GM21526 (cell line): ENCODE measurements around the gene IL20RB.
A peak's percentile ranks its signal among the peaks of the same experiment; 100 is the strongest.

Experiments
- ATAC-seq: cut with Tn5 transposase; IDR thresholded peaks from one replicate; pipeline ENCODE4 v1.9.1; 2021; ENCODE audit warnings: moderate library complexity; ENCODE audit not compliant: unreplicated experiment, low FRiP score

Gene IL20RB, protein sequence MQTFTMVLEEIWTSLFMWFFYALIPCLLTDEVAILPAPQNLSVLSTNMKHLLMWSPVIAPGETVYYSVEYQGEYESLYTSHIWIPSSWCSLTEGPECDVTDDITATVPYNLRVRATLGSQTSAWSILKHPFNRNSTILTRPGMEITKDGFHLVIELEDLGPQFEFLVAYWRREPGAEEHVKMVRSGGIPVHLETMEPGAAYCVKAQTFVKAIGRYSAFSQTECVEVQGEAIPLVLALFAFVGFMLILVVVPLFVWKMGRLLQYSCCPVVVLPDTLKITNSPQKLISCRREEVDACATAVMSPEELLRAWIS

DNA sequence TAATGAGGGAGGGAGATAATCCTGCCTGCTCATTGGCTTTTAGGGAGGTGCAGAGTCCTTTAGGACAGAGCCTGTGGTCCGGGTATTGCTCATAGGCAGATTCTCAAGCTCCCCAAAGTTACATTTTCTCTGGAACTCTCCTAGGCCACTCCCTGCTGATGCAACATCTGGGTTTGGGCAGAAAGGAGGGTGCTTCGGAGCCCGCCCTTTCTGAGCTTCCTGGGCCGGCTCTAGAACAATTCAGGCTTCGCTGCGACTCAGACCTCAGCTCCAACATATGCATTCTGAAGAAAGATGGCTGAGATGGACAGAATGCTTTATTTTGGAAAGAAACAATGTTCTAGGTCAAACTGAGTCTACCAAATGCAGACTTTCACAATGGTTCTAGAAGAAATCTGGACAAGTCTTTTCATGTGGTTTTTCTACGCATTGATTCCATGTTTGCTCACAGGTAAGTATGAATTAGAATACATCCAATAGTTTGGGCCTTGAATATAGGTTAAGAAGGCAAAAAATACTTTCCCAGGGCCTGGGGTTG is at the start of gene IL20RB:
Gene IL20RB, plus strand, starts transcription at position 233 of the 538 bp plus-strand sequence. Its CDS starts 131 bp downstream, at position 364.
- ATAC-seq, result no peak

DNA sequence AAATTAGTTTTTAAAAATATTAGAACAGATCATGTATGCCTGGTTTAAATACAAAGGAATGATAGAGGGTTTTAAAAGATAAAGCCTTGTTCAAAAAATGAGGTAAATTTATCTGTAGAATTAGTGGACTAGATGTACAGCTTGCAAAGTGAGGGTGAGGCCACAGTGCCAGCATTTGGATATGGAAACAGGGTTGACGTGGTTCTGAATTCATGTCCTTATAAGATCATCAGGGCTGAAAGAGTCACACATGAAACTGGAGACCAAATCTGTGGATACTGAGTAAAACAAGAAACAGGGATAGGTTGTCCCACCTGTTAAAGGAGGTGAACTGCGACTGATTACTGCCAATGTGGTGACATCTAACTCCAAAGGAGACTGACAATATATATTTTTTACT is 49.5 kb upstream of the IL20RB start:
- ATAC-seq, result no peak

DNA sequence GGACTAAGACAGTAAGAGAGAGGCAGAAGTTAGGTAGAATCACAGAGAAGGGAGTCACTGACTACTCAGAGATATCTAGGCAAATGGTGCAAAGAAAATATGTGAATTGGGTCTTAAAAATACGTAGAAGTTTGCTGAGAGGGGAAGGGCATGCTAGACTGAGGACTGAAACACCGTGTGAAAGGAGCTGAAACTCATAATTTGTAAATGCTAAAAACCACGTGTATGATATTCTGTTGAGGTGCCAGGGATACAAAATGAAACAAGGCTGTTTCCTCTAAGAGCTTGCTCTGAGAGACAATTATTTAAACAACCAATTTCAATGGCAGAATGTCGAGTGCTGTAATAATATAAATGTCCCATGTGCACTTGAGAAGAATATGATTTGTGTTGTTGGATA is 48.6 kb upstream of the IL20RB start:
- peak; percentile 49 for ATAC-seq

DNA sequence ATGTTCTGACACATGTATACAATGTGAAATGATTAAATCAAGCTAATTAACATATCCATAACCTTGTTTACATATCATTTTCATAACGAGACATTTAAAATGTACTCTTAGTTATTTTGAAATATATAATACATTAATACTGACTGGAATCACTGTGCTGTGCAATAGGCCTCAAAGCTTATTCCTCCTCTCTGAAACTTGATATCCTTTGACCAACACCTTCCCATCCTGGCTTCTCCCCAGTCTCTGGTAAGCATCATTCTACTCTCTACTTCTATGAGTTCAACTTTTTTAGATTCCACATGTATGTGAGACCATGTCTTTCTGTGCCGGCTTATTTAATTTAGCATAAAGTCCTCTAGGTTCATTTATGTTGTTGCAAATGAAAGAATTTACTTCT is 47.1 kb upstream of the IL20RB start:
- no peak for ATAC-seq

DNA sequence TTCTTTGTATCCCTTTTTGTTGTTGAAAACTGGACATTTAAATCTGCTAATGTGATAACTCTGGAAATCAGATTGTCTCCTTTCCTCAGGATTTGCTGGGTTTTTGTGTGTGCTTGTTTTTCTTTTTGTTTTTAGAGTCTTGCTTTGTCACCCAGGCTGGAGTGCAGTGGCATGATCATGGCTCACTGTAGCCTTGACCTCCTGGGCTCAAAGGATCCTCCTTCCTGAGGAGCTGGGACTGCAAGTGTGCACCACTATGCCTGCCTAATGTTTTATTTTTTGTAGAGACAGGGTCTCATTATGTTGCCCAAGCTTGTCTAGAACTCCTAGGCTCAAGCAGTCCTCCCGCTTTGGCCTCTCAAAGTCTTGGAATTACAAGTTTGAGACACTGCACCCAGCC is 44.6 kb upstream of the IL20RB start:
- no peak for ATAC-seq

DNA sequence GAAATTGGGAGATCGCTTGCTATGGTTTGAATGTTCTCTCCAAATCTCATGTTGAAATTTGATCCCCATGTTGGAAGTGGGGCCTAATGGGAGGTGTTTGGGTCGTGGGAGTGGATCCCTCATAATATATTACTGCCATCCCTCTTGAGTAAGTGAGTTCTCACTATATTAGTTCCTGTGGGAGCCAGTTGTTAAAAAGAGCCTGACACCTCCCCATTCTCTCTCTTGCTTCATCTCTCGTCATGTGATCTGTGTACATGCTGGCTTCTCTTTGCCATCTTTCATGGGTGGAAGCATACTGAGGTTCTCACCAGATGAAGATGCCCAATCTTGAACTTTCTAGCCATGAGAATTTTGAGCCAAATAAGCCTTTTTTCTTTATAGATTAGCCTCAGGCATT is 43.0 kb upstream of the IL20RB start:
- ATAC-seq, result no peak

DNA sequence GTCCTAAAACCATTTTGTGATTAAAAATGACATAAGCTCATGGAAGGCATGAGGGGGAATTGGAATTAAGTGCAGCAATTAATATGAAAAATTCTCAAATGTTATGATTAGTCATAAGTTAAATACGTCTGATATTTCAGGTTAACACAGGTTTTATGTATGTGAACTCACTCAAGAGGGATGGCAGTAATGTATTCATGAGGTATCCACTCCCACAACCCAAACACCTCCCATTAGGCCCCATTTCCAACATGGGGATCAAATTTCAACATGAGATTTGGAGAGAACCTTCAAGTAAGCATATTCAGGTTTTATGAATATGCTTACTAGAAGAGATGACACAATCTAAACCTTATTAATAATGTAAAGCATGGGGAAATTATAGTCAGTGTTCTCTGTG is 41.6 kb upstream of the IL20RB start:
- no peak for ATAC-seq

DNA sequence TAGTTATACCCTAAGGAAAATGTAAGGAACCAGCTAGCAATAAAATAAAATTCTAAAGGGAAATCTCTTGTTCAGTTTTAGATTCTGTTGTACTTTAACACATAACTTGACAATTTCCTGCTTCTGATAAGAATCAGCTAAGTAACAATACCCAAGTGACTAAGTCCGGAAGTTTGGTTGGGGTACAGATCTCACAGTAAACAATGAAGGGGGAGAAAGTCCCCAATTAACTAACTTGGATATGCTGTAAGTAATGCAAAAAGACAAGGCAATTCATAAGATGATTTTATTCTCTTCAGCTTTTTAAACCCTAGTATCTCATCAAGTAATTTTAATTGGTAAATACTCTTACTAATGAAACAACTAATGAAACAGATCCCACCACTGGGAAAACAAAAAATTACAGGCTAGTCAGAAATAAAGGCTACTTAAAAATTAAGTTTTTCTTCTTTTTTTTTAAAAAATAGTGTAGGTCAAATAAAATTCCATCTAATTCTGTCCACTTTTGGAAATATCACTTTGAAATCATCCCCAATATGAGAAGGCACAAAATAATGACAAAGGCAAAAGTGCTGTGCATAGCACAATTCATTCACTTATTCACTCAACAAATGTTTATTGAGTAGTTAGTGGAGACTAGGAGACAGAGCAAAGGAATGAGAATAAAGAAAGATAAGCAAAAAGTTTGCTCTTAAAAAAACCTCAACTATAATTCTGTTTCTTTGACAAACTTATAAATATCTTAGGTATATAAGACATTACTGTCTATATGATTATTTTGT is 37.8 kb upstream of the IL20RB start:
- ATAC-seq, result no peak

DNA sequence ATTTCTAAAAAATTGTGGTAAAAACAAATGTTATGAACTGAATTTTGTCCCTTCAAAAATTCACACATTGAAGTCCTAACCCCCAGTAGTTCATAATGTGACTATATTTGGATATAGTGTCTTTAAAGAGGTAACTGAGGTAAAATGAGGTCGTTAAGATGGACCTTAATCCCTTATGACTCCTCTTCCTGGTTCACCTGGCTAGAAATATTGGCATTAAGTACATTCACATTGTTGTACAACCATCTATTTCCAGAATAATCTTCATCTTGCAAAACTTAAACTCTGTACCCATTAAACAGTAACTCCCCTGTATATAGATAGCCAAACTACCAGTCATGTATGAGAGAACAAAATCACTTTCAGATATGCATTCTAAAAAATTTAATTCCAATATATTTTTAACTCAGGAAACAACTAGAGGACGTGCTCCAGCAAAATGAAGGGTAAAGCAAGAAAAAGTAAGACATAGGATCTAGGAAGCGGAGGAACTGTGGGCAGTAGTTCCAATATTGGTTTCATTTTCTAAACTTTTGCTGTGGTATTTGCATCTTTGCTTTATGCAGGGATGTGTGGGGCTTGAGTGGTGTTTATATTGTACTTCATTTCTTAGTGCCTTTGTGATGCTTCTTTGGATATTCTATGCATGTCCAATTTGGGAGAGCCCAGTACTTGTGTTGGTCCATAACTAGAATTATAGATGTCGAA is 36.7 kb upstream of the IL20RB start:
- no peak for ATAC-seq

DNA sequence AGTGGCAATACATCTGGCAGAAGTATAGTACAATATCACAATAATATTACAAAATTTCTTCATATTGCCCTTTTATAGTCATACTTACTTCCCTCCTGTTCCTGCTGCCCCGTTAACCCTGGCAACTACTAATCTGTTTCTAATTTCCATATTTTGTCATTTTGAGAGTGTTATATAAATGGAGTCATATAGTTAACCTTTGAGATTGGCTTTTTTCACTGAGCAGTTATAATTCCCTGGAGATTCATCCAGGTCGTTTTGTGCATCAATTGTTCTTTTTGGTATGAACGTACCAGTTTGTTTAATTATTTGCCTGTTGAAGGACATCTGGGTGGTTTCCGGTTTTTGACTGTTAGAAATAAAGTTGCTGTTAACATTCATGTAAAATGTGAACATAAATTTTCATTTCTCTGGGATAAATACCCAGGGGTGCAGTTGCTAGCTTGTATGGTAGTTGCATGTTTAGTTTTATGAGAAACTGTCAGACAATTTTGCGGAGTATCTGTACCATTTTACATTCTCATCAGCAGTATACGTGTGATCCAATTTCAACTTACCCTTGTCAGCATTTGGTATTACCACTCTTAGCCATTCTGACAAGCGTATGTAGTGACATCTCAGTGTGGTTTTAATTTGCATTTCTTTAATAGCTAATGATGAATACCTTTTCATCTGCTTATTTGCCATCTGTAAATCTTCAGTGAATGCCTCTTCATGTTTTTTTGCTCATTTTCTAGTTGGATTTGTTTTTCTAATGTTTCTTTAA is 32.2 kb upstream of the IL20RB start:
- ATAC-seq, result no peak

DNA sequence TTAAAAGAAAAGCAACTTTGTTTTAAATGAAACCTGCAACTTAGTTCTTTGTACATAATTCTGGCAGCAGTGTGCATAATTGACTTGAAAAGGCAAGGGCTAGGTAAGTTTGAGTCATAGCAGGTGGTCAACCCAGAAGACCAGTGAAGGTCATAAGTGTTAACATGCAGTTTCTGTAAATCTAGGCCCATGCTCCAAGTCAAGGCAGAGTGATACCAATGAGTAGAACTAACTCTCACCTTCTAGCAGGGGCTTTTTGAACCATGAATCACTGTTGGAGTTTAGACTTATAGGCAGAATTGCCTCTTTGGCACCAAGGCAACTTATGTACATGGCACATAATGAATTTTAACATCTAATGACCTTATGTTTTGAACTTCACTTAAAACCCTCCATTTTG is 29.5 kb upstream of the IL20RB start:
- no peak for ATAC-seq

DNA sequence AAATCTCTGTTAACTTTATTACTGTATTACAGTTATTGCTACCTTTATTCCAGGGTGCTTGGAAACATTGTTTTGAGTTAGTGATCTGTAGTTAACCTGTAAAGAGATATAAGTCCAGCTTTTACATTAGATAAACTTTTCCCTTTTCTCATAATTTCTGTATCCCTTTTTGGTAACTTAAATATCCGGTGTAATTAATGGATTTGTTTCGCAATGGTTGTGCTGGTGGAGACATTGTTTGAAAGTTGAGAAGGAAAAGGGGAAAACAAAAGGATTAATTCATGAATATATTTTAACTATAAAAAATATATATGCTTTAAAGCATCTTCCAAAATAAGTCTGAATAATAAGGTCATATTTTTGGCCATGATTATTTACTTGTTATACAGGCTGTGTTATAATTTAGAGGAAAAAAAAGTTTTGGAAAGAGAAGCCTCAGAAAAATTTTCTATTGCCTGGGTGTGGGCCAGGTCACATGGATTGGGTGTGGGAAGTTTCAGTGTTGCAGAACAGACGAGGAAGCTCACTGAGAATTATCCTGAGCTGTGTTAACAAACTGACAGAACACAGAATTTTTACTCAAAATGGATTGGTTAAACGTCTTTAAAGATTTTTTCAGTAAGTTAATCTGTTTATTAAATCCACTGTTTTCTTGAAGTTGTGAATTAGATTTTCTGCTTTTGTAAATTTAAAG is 27.7 kb upstream of the IL20RB start:
- no peak for ATAC-seq

DNA sequence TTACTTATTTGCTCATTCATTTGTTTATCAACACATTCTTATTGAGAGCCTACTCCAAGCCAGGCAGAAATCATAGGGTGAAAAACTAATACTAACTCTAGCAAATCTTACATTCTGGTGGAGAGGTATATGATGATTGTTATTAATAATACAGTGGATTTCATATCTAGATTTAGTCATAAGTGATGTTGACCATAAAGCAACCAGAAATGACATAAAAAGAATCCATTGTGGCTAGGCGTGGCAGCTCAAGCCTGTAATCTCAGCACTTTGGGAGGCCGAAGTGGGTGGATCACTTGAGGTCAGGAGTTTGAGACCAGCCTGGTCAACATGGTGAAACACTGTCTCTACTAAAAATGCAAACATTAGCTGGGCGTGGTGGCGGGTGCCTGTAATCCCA is 26.2 kb upstream of the IL20RB start:
- no peak for ATAC-seq

DNA sequence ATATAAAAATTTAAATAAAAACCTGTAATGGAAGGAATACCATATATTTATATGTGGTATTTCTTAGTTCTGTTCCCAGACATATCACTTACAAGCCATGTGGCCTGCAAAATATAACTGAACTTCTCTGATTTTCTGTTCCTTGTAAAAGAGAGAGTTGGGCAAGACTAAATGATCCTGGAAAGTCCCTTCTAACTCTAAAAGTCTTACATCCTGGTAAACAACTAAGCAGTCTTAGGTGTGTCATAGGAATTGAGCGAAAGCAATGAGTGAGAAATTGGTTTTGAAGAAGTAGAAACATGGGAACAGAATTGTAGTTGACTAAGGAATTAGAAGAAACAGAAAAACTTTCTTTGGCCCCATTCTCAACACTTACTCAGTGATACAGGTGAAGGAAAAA is 25.3 kb upstream of the IL20RB start:
- no peak for ATAC-seq

DNA sequence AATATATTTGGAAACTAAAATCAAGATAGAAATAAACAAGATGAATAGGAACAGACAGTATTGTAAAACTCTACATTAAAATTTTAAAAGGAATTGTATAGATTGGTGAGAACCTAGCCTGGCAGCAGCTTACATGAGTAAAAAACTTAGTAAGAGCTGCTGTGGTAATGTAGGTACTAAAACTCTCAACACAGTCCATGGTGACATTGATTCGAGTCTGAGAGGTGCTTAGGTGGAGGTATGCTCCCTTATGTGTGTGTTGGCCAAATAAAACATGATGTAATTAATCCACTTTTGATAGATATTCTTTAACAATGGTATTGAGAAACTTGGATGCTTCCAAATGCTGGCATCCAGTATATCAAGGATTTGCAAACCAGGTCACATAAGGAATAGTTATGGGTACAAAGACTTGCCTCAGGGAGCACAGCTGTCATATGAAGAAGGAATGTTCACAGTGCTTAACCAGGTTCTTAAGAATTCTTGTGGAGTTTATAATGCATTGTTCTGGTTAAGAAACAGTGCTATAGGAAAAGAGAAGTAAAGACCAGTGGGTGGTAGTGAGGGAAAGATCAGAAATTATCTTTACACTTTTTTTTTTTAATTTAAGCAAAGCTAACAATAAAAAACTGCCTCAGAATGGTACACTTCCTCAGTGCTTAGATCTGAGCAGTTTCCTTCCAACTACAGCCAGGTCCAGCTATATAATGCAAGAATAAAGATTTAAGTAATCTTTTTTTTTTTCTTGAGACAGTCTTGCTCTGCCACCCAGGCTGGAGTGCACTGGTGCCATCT is 24.6 kb upstream of the IL20RB start:
- ATAC-seq, result no peak

DNA sequence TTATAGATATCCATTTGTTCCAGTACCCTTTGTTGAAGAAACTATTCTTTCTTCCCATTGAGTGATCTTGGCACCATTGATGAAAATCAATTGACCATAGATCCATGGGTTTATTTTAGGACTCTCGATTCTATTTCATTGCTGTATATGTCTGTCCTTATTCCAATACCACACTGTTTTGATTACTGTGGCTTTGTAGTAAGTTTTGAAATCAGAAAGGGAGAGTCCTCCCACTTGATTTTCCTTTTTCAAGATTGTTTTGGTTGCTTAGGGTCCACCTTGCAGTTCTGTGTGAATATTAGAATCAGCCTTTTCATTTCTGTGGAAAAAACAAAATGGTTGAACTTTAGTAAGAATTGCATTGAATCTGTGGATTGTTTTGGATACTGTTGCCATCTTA is 20.6 kb upstream of the IL20RB start:
- no peak for ATAC-seq

DNA sequence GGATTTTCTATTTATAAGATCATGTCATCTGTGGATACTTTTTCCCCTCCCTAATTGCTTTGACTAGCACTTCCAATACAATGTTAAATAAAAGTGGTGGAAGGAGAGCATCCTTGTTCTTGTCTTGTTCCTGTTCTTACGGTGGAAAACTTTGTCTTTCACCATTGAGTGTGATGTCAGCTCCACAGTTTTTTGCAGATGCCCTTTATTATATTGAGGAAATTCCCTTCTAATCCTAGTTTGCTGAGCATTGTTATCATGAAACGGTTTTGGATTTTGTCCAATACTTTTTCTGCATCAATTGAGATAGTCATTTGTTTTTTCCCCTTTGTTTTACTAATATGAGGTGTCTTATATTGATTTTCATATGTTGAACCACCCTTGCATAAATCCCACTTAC is 19.9 kb upstream of the IL20RB start:
- ATAC-seq, result no peak

DNA sequence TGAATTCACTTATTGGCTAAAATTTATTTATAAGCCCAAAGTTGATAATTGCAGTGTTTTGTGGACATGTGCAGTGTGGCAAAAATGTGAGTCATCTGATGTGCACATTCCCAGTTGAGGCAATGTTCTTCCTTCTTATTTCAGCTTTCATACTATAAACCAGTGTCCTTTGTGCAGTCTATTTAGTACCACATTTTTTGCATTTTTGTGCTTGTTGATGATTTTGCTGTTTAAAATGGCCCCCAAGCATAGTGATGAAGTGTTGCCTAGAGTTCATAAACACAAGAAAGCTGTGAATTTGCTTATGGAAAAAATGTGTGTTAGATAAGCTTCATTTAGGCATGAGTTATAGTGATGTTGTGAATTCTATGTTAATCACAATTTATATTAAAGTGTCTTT is 19.4 kb upstream of the IL20RB start:
- no peak for ATAC-seq

DNA sequence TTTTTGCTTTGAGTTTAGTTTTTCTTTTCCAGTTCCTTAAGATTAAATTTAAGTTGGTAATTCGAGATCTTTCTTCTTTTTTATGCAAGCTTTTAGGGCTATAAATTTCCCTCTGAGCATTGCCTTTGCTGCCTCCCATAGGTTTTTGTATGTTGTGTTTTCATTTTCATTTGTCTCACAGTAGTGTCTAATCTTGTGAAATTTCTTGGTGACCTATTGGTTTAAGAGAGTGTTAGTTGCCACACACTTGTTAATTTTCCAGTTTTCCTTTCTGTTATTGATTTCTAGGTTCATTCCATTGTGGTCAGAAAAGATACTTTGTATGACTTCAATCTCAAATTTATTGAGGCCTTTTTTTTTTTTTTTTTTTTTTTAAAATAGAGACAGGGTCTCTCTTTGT is 18.3 kb upstream of the IL20RB start:
- ATAC-seq, result no peak
